GM18526 (cell line): Measurements from ENCODE around the gene CCDC116.

Source experiments
- POLR2A ChIP-seq: IDR thresholded peaks from 3 replicates; pipeline ENCODE4 v1.6.1; 2011; ENCODE audit not compliant: insufficient read length; ENCODE audit errors: extremely low read depth

Gene CCDC116

GRCh38 chr22:21624120-21624879 is 8.3 kb upstream of the CCDC116 start:
- no peak for TF ChIP-seq POLR2A

- TF ChIP-seq POLR2A: no peak
These were observed 7.4 kb upstream of the CCDC116 start for GRCh38 chr22:21624880-21625791.

GRCh38 chr22:21626073-21626734 is 6.4 kb upstream of the CCDC116 start:
- no peak for TF ChIP-seq POLR2A

GRCh38 chr22:21626735-21627469 is 5.7 kb upstream of the CCDC116 start:
- no peak for TF ChIP-seq POLR2A

GRCh38 chr22:21628386-21629254 is 3.9 kb upstream of the CCDC116 start:
- TF ChIP-seq POLR2A: no peak

GRCh38 chr22:21629255-21630149 is 3.1 kb upstream of the CCDC116 start, which contains the start of gene YDJC:
Gene YDJC, minus strand, starts transcription at chr22:21630022. Its CDS starts 8 bp downstream, at chr22:21630014.
- peak; percentile 80 for TF ChIP-seq POLR2A

- TF ChIP-seq POLR2A: no peak
These were observed 1.5 kb upstream of the CCDC116 start for GRCh38 chr22:21631025-21631424.

- no peak for TF ChIP-seq POLR2A
These were observed 371 bp downstream of the CCDC116 start for GRCh38 chr22:21632931-21633330.

GRCh38 chr22:21633481-21633880 is 921 bp downstream of the CCDC116 start:
- no peak for TF ChIP-seq POLR2A

- TF ChIP-seq POLR2A: no peak
These were observed 1.5 kb downstream of the CCDC116 start for GRCh38 chr22:21634081-21634480.

- no peak for TF ChIP-seq POLR2A
These were observed 2.3 kb downstream of the CCDC116 start for GRCh38 chr22:21634844-21635243.

GRCh38 chr22:21635771-21636510 is 3.4 kb downstream of the CCDC116 start:
- no peak for TF ChIP-seq POLR2A

GRCh38 chr22:21636629-21637218 is 4.2 kb downstream of the CCDC116 start:
- no peak for TF ChIP-seq POLR2A
